Measurements from ENCODE around the gene RPL29. TPM values are rescaled to one million over a fixed set of nuclear protein-coding genes. Genes with fewer than 3 reads are reported as not detected.

RPL29 gene
- total and polyA plus RNA-seq, 2 of the 8 experiments (the other 6 are each of a cell fraction or from before 2014, with no cell fraction given): 1,467 to 2,660 TPM

DNA sequence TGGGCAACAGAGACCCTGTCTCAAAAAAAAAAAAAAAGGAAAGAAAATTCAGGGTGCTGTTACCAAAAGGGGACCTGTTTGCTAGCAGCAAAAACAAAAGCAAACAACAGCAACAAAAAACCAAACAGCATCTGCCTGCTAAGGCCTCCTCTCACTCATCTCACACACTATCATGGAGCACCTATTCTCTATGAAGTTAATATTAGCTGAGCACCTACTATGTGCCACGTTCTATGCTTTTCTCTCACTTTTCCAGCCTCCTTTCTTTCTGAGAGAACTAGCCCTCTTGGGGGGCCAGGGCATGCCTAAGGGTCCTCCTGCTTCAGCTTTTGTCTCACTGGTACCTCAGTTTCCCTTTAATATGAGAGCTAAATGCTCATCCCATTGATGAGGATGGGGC, 41.0 kb downstream of the RPL29 start:
- no peak overlapping the region for H3K14ac ChIP-seq (ENCODE audit: insufficient read length)
- no peak overlapping the region for H2AFZ ChIP-seq (ENCODE audit: low read length)
- H3K23ac ChIP-seq (ENCODE audit: insufficient read length): no peak overlapping the region
- POLR2A ChIA-PET (ENCODE audit: partially characterized antibody): interaction anchor here (0.7 to 15.7 kb wide), 7 partner anchors 8 to 38 kb away, joined by 4 to 148 read pairs (median 13); partner anchors contain the start of genes ABHD14B, ACY1, PARP3 and PCBP4
- H2AK5ac ChIP-seq (ENCODE audit: low read depth, low read length): no peak overlapping the region
- H3K79me2 ChIP-seq (ENCODE audit: control insufficient read depth in 1 of 2, insufficient read depth in 2 of 2, low read length in 2 of 2): no peaks in the 10 kb centered on the region
- 0 out of 2 replicates have a peak overlapping the region, but pooled peaks have one; percentile 86 for H2BK12ac ChIP-seq (ENCODE audit: low read depth, low read length)
- H3K27ac ChIP-seq (ENCODE audit: low read depth, low read length): no peak overlapping the region
- no peaks in the 10 kb centered on the region for H3K79me1 ChIP-seq (ENCODE audit: low read depth, low read length)
- H3K36me3 ChIP-seq (ENCODE audit: control insufficient read depth in 2 of 4, insufficient read depth in 4 of 4, low read length in 3 of 4): no peaks in the 10 kb centered on the region
- no peaks in the 10 kb centered on the region for H4K20me1 ChIP-seq (replicated peaks in 1 of 2; ENCODE audit: control insufficient read depth in 1 of 2, insufficient read depth in 2 of 2, low read length in 2 of 2)
- no peak overlapping the region for H4K91ac ChIP-seq (replicated peaks; ENCODE audit: insufficient read length, low read length)
- no peak overlapping the region for H3K4me3 ChIP-seq (ENCODE audit: extremely low read depth in 1 of 4, insufficient read depth in 2 of 4, low read depth in 3 of 4, low read length in 4 of 4)
- DNase-seq (ENCODE audit: low read depth in 1 of 2, low spot score in 2 of 2) (no peak), FAIRE-seq (no peak)
- H2BK5ac ChIP-seq (ENCODE audit: low read depth, low read length): no peak overlapping the region
- no peak overlapping the region for H4K8ac ChIP-seq (ENCODE audit: extremely low read depth, insufficient read depth, low read length)
- no peak overlapping the region for H2BK15ac ChIP-seq (ENCODE audit: low read length)
- H3K4ac ChIP-seq (replicated peaks; ENCODE audit: insufficient read length, low read depth, low read length): no peak overlapping the region
- H2BK20ac ChIP-seq (ENCODE audit: low read length): no peak overlapping the region
- no peaks in the 10 kb centered on the region for H3K9me3 ChIP-seq (ENCODE audit: insufficient read depth in 2 of 2, low read depth in 1 of 2, low read length in 1 of 2)
- no peak overlapping the region for H3K9ac ChIP-seq (replicated peaks in 1 of 4; ENCODE audit: extremely low read depth in 1 of 4, low read depth in 3 of 4, low read length in 3 of 4)
- CTCF ChIA-PET (ENCODE audit: partially characterized antibody): interaction anchor here (1.5 to 5.7 kb wide), 6 partner anchors 8 to 98 kb away, joined by 5 to 29 read pairs (median 7); partner anchors contain the start of genes ABHD14A, ABHD14B, PARP3 and RRP9
- TF ChIP-seq YY1 (IDR thresholded peaks at IDR 0.05; ENCODE audit: low read depth, low read length): no peak
- TF ChIP-seq SP1 (IDR thresholded peaks at IDR 0.05; ENCODE audit: low read depth, low read length): no peak
- no peak for TF ChIP-seq TAF1 (IDR thresholded peaks at IDR 0.05; ENCODE audit: low read depth, low read length)
- TF ChIP-seq, protein P1, sequence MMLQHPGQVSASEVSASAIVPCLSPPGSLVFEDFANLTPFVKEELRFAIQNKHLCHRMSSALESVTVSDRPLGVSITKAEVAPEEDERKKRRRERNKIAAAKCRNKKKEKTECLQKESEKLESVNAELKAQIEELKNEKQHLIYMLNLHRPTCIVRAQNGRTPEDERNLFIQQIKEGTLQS (IDR thresholded peaks at IDR 0.05; ENCODE audit: insufficient read depth, low read depth, low read length): no peak
- TF ChIP-seq CHD2 (IDR thresholded peaks at IDR 0.05; ENCODE audit: low read length): no peak
- TF ChIP-seq ASH2L (IDR thresholded peaks at IDR 0.05; ENCODE audit: low read length): no peak
- TF ChIP-seq SP4 (IDR thresholded peaks at IDR 0.05; ENCODE audit: low read length): no peak
- no peak for TF ChIP-seq POLR2AphosphoS5 (IDR thresholded peaks at IDR 0.05; ENCODE audit: low read depth, low read length)
- TF ChIP-seq RAD21 (IDR thresholded peaks at IDR 0.05 in 1 of 2, conservative IDR thresholded peaks at IDR 0.05 in 1 of 2; ENCODE audit: low read depth in 2 of 2, low read length in 2 of 2): no peak
- no peak for TF ChIP-seq SAP30 (IDR thresholded peaks at IDR 0.05; ENCODE audit: insufficient read depth, insufficient replicate concordance, low read length)
- no peak for TF ChIP-seq BRCA1 (IDR thresholded peaks at IDR 0.05; ENCODE audit: low read depth, low read length)
- no peak overlapping the region; a peak in 1 of 4 replicates for H3K4me2 ChIP-seq (ENCODE audit: insufficient read depth in 1 of 2, low read depth in 2 of 2, low read length in 2 of 2)
- no peak overlapping the region for H4K5ac ChIP-seq (ENCODE audit: insufficient read length, low read depth, low read length)
- H2BK120ac ChIP-seq (replicated peaks; ENCODE audit: low read depth, low read length): no peak overlapping the region
- H3K23me2 ChIP-seq (ENCODE audit: low read depth, low read length): peaks cover 8% of the 10 kb centered on the region; the same call in 1 of the 2 replicates
- no peak overlapping the region for H3K56ac ChIP-seq (replicated peaks; ENCODE audit: insufficient read length, low read depth, low read length)
- H3K4me1 ChIP-seq (replicated peaks in 1 of 4; ENCODE audit: control insufficient read depth in 3 of 4, insufficient read depth in 4 of 4, low read length in 3 of 4): peaks cover 0 to 15% (median 7%) of the 10 kb centered on the region in 4 experiments; a peak in 6 of 7 replicates
- no peak overlapping the region for H3K18ac ChIP-seq (ENCODE audit: extremely low read depth, low read length)
- peaks cover 15 to 43% (median 35%) of the 10 kb centered on the region in 4 experiments for H3K27me3 ChIP-seq (replicated peaks in 1 of 4; ENCODE audit: control insufficient read depth in 3 of 4, extremely low read depth in 1 of 4, insufficient read depth in 3 of 4, low read length in 3 of 4)
- 88% methylated on average over 1 of the region's 1 CpG; no CpG with 5 or more reads in 1 of the 2 experiments for whole genome bisulfite sequencing, 2 experiments (ENCODE audit: extremely low coverage in 1 of 2, insufficient coverage in 1 of 2, insufficient read length in 1 of 2, insufficient replicate concordance in 2 of 2, low coverage in 1 of 2, low lambda C conversion rate in 2 of 2, missing lambda C conversion rate in 1 of 2)
